NCI-H2107 treated with DMSO at 0.1 percent for 48 hours (cell line): ENCODE results near the gene ATP5F1C.
"Not testable (repeated sequence)": the region's sequence is repeated elsewhere in the genome, so short reads cannot be mapped to it uniquely, and the experiment has no call there.

Experiments
- DNase-seq: peaks from one replicate; lab custom pipeline; 2025; ENCODE audit not compliant: unreplicated experiment; lab: John Stamatoyannopoulos, UW

The ATP5F1C gene

GRCh38 chr10:7792541-7792940 is 4.6 kb downstream of the ATP5F1C start:
- DNase-seq, result peak; percentile 18

GRCh38 chr10:7794251-7795026 is 6.5 kb downstream of the ATP5F1C start:
- no peak for DNase-seq

- DNase-seq, result no peak
Observed at GRCh38 chr10:7795605-7796004, 7.6 kb downstream of the ATP5F1C start.

DNA sequence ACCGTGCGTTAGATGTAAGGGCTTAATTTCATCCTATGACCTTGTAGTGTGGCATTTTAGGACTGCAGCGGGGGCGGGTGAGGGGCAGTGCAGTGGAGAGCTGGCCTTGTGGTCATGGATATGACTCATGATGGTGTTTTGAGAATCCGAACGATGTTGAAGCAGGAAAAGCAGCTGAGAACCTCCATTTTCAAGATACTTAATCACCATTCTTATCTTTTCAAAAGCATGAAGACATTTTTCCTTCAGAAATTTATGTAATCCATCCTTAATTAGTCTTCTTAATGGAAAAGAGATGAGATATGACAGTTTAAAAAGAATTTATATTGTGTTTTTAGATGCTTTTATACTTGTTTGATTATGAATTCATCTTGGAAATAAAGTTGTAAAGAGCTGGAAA is 9.6 kb downstream of the ATP5F1C start:
- no peak for DNase-seq

DNA sequence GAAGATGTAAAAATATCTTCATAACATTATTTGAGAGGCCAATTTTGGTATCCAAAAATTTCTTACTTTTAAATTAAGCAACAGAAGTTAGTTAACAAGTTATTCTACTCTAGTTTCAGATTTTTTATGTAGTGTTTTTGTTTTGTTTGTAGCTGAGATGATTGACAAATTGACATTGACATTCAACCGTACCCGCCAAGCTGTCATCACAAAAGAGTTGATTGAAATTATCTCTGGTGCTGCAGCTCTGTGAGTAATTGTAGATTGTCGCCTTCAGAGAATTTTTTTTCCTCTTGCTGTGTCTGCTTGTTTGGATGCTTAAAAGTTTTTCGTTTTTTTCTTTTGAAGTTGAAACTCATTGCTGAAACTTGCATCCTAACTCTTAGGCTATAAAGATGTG is 14.6 kb downstream of the ATP5F1C start:
- DNase-seq, result no peak

- DNase-seq, result no peak
Observed at GRCh38 chr10:7804216-7804615, 16.2 kb downstream of the ATP5F1C start.

- no peak for DNase-seq
Observed at GRCh38 chr10:7804741-7805140, 16.8 kb downstream of the ATP5F1C start.

- DNase-seq, result no peak
Observed at GRCh38 chr10:7808686-7809267, 20.8 kb downstream of the ATP5F1C start.

GRCh38 chr10:7810443-7810842 is 22.5 kb downstream of the ATP5F1C start:
- DNase-seq, result no peak

DNA sequence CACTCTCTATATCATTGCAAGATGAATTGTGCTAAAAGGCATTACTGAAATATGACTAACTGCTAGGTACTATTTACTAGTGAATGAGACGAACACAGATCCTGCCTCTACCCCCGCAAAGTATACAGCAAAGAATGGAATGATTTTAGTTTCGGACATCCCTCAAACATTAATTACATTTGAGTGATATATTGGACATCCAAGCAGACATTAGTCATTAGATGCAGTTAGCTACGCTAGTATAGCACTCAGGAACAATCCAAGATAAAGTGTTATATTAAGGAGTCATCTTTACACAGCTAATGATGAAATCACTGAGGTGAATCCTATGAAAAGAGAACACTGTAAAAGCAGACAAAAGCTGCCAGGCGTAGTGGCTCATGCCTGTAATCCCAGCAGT is 23.0 kb downstream of the ATP5F1C start:
- DNase-seq, result no peak

DNA sequence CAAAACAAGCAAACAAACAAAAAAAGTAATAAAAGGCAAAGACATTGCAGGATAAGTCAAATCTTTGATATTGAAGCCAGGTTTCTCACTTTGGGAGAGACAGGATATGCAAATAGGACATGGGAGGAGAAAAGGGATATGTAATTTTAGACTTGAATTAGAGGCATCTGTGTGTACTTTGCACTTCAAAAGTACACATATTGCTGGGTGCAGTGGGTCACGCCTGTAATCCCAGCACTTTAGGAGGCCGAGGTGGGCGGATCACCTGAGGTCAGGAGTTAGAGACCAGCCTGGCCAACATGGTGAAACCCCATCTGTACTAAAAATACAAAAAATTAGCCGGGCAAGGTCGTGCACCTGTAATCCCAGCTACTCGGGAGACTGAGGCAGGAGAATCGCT is 23.8 kb downstream of the ATP5F1C start:
- not testable (repeated sequence) for DNase-seq

GRCh38 chr10:7813481-7813880 is 25.5 kb downstream of the ATP5F1C start:
- DNase-seq, result no peak

- DNase-seq, result no peak
Observed at GRCh38 chr10:7817576-7817975, 29.6 kb downstream of the ATP5F1C start.

DNA sequence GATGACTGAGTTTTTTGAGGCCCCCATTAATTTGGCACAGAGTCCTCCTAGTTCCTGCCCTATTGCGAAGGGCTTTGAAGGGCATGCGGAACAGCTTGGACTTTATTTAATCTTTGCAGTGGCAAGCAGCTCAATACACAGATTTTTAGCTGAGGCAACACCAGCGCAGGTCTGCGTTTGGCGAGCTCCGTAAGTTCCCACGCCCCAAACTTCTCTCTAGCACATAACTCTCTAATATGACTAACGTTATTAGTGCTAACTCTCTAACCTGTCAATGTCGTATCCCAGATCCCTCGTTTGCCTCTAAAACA is 30.0 kb downstream of the ATP5F1C start:
- DNase-seq, result no peak

- DNase-seq, result peak; percentile 17
Observed at GRCh38 chr10:7818295-7819120, 30.5 kb downstream of the ATP5F1C start, which contains the start of gene TAF3. TSS of gene TAF3 (plus strand) at chr10:7818505. CDS start at chr10:7818710, 205 bp downstream.

- no peak for DNase-seq
Observed at GRCh38 chr10:7819121-7819460, 31.1 kb downstream of the ATP5F1C start.

GRCh38 chr10:7824251-7824650 is 36.3 kb downstream of the ATP5F1C start:
- DNase-seq, result no peak

- no peak for DNase-seq
Observed at GRCh38 chr10:7826971-7827370, 39.0 kb downstream of the ATP5F1C start.

GRCh38 chr10:7829289-7829834 is 41.4 kb downstream of the ATP5F1C start:
- DNase-seq, result no peak

DNA sequence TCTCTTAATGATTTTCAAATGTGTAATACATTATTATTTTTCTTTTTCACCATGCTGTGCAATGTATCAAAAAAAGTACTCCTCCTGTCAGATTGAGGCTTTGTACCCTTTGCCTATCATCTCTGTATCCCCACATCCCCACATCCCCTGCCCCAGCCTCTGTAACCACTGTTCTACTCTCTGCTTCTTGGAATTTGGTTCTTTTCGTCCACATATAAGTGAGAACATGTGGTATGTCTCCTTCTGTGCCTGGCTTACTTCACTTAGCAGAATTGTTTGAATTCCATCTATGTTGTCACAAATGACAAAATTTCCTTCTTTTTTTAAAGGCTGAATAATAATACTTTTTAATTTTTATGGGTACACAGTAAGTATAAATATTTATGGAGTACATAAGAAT is 44.1 kb downstream of the ATP5F1C start:
- no peak for DNase-seq

GRCh38 chr10:7833210-7833609 is 45.2 kb downstream of the ATP5F1C start:
- DNase-seq, result no peak

DNA sequence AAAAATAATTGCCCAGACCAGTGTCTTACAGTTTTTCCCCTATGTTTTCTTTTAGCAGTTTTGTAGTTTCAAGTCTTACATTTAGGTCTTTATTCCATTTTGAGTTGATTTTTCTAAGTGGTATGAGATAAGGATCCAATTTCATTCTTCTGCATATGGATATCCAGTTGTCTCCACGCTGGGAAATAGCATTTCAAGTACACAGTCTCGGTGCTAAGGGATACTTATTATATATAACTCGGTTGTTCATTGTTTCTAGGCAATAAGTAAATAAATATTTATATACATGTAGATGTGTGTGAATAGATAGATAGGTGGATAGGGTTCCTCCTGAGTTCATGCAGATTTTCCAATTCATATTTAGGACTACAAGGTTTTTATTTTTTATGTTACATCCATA is 46.3 kb downstream of the ATP5F1C start:
- DNase-seq, result no peak
